GM23248 (cell line): ENCODE results near the gene PTPRT. TPM values are rescaled to one million over a fixed set of nuclear protein-coding genes. Genes with fewer than 3 reads are reported as not detected.
A peak's percentile ranks its signal among the peaks of the same experiment; 100 is the strongest.

ENCODE experiments used
- DNase-seq: peaks from one replicate; pipeline ENCODE4 v3.0.0-alpha.2; 2015
- H2AFZ ChIP-seq: fragments of 200-600 bp; sonication (generic); 2 replicates; pipeline ENCODE4 v1.6.1; 2016; ENCODE audit warnings: antibody characterized with exemption
- H3F3A ChIP-seq: fragments of 200-600 bp; sonication (generic); 2 replicates; pipeline ENCODE4 v1.6.1; 2016; ENCODE audit warnings: mild to moderate bottlenecking, antibody characterized with exemption, mixed run types; ENCODE audit not compliant: insufficient read depth
- H3K27ac ChIP-seq: fragments of 200-600 bp; sonication (generic); 2 replicates; pipeline ENCODE4 v1.5.1; 2016; ENCODE audit warnings: mild to moderate bottlenecking
- H3K27me3 ChIP-seq: fragments of 200-600 bp; sonication (generic); replicated peaks from 2 replicates; pipeline ENCODE4 v1.6.1; 2016; ENCODE audit warnings: mild to moderate bottlenecking; ENCODE audit not compliant: insufficient read depth
- H3K36me3 ChIP-seq: fragments of 200-600 bp; sonication (generic); 2 replicates; pipeline ENCODE4 v1.6.1; 2016; ENCODE audit warnings: low read depth, mild to moderate bottlenecking
- H3K4me1 ChIP-seq: fragments of 200-600 bp; sonication (generic); 2 replicates; pipeline ENCODE4 v1.6.1; 2016; ENCODE audit warnings: mild to moderate bottlenecking; ENCODE audit not compliant: insufficient read depth
- H3K4me2 ChIP-seq: fragments of 200-600 bp; sonication (generic); one replicate; pipeline ENCODE4 v1.6.1; 2016; ENCODE audit warnings: mild to moderate bottlenecking; ENCODE audit not compliant: unreplicated experiment
- H3K4me3 ChIP-seq: fragments of 200-600 bp; sonication (generic); 2 replicates; pipeline ENCODE4 v1.5.1; 2016; ENCODE audit warnings: mild to moderate bottlenecking
- H3K79me2 ChIP-seq: fragments of 200-600 bp; sonication (generic); 2 replicates; pipeline ENCODE4 v1.6.1; 2016; ENCODE audit warnings: mild to moderate bottlenecking; ENCODE audit not compliant: insufficient read depth
- H3K9ac ChIP-seq: fragments of 200-600 bp; sonication (generic); 2 replicates; pipeline ENCODE4 v1.6.1; 2016; ENCODE audit warnings: mild to moderate bottlenecking
- H3K9me2 ChIP-seq: fragments of 200-600 bp; sonication (generic); 2 replicates; pipeline ENCODE4 v1.6.1; 2016; ENCODE audit warnings: mixed run types, mild to moderate bottlenecking, moderate library complexity; ENCODE audit not compliant: insufficient read depth
- H3K9me3 ChIP-seq: fragments of 200-600 bp; sonication (generic); one replicate; pipeline ENCODE4 v1.6.1; 2017; ENCODE audit warnings: low read depth
- H4K20me1 ChIP-seq: fragments of 200-600 bp; sonication (generic); 2 replicates; pipeline ENCODE4 v1.6.0; 2016; ENCODE audit not compliant: insufficient read depth
- EZH2 ChIP-seq: fragments of 200-600 bp; sonication (generic); IDR thresholded peaks from 2 replicates; pipeline ENCODE4 v1.6.1; 2018; ENCODE audit warnings: antibody characterized with exemption, mild to moderate bottlenecking; ENCODE audit not compliant: insufficient read depth, poor library complexity, severe bottlenecking
- EZH2phosphoT487 ChIP-seq: fragments of 200-600 bp; sonication (generic); IDR thresholded peaks from 2 replicates; pipeline ENCODE4 v1.6.1; 2018; ENCODE audit warnings: antibody characterized with exemption, moderate library complexity, mild to moderate bottlenecking, low read depth; ENCODE audit not compliant: insufficient read depth
- WGBS, 2 experiments: methylation state at CpG; one replicate each; pipeline ENCODE4 v1.1.6; 2015 to 2017; ENCODE audit warnings: low lambda C conversion rate in 2 of 2, low coverage in 1 of 2; ENCODE audit errors: missing lambda C conversion rate in 2 of 2; 5-methylcytosine and 5-hydroxymethylcytosine counted together
- in situ Hi-C: fragments of 300-500 bp; cut with MboI; formaldehyde crosslinking; loops from 2 replicates; pipeline ENCODE4 v1.15.0; 2020
- polyA plus RNA-seq: library from polyadenylated mRNA; unstranded; fragments of >200 nt; fragmentation: Nextera tagmentation; extraction: Ambion mirVana; gene quantifications from 2 replicates; pipeline ENCODE4 v1.2.1, GENCODE V29; 2016
- total RNA-seq: library from RNA; depleted of rRNA; stranded (reverse); fragments of >200 nt; shearing (Covaris generic); gene quantifications from 2 replicates; pipeline ENCODE4 v1.2.3, GENCODE V29; 2014

Gene PTPRT
- total and polyA plus RNA-seq, 2 experiments from 2014 or later: not detected

- Histone ChIP-seq H2AFZ (no peak overlapping the region), H3K9ac (no peak overlapping the region), H3K4me2 (no peak overlapping the region), H3K9me3 (no peaks in the 10 kb centered on the region), H3K27me3 (no peaks in the 10 kb centered on the region), H4K20me1 (no peaks in the 10 kb centered on the region), H3K4me1 (no peaks in the 10 kb centered on the region), H3K4me3 (no peak overlapping the region), H3K36me3 (no peaks in the 10 kb centered on the region), H3K9me2 (no peaks in the 10 kb centered on the region), H3K79me2 (no peaks in the 10 kb centered on the region), H3F3A (no peaks in the 10 kb centered on the region), H3K27ac (no peak overlapping the region)
- TF ChIP-seq EZH2 (no peak), EZH2phosphoT487 (no peak)
- DNase-seq: no peak
- WGBS, 2 experiments: 21% methylated on average over 1 of the region's 1 CpG
- in situ Hi-C loops: no loop called here
Observed at GRCh38 chr20:42336576-42336975, 853.1 kb downstream of the PTPRT start.

GRCh38 chr20:42319252-42320013 lies 870.3 kb downstream of the PTPRT start:
- H2AFZ ChIP-seq: no peak overlapping the region
- no peaks in the 10 kb centered on the region for H3K9me3 ChIP-seq
- no peak for DNase-seq

GRCh38 chr20:42313704-42314103 lies 876.0 kb downstream of the PTPRT start:
- no peak for TF ChIP-seq EZH2phosphoT487
- no peak for TF ChIP-seq EZH2
- WGBS, 2 experiments: 13 to 24% methylated on average over 3 of the region's 3 CpGs
- no peak overlapping the region for H3K27ac ChIP-seq
- no peak for DNase-seq
- H2AFZ ChIP-seq: no peak overlapping the region
- H3K4me3 ChIP-seq: no peak overlapping the region
- no peaks in the 10 kb centered on the region for H3K4me1 ChIP-seq
- H3K9me3 ChIP-seq: no peaks in the 10 kb centered on the region
- H3K9me2 ChIP-seq: no peaks in the 10 kb centered on the region
- in situ Hi-C loops: no loop called here
- H3K27me3 ChIP-seq: no peaks in the 10 kb centered on the region
- H3K36me3 ChIP-seq: no peaks in the 10 kb centered on the region
- H4K20me1 ChIP-seq: no peaks in the 10 kb centered on the region
- no peaks in the 10 kb centered on the region for H3F3A ChIP-seq
- no peak overlapping the region for H3K9ac ChIP-seq
- no peak overlapping the region for H3K4me2 ChIP-seq
- no peaks in the 10 kb centered on the region for H3K79me2 ChIP-seq

More at GRCh38 chr20:42319252-42320013, 870.3 kb downstream of the PTPRT start:
- Histone ChIP-seq H3K9ac (no peak overlapping the region), H3K4me1 (no peaks in the 10 kb centered on the region), H3K36me3 (no peaks in the 10 kb centered on the region), H3K27me3 (no peaks in the 10 kb centered on the region), H3K4me3 (no peak overlapping the region), H3K79me2 (no peaks in the 10 kb centered on the region), H3K9me2 (no peaks in the 10 kb centered on the region), H4K20me1 (no peaks in the 10 kb centered on the region), H3K4me2 (no peak overlapping the region), H3F3A (no peaks in the 10 kb centered on the region), H3K27ac (no peak overlapping the region)
- TF ChIP-seq EZH2phosphoT487 (no peak), EZH2 (no peak)
- in situ Hi-C loops: no loop called here
- WGBS, 2 experiments: 4 to 7% methylated on average over 2 of the region's 2 CpGs

DNA sequence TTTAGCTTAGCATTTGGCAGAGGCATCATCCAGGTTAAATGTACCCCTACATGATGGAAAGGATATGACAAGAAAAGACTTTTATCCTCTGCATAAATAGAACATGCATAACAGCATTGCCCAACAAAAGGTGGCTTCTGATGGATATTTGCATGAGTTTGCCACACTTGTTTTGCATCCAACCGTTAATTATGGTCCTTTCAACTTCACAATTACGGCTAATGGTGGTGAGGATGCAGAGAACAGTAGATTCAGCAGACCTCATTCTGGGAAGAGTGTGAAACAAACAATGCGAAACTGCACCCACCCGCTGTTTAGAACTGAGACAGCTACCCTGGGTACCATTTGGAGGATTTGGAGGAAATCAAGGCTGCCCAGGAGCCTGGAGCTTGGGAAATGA lies 880.7 kb downstream of the PTPRT start:
- Histone ChIP-seq H3K9ac (no peak overlapping the region), H3K4me3 (no peak overlapping the region), H3K27ac (no peak overlapping the region), H3K4me2 (no peak overlapping the region), H3K79me2 (no peaks in the 10 kb centered on the region), H3K36me3 (no peaks in the 10 kb centered on the region), H3K27me3 (no peaks in the 10 kb centered on the region), H3F3A (no peaks in the 10 kb centered on the region), H3K4me1 (no peaks in the 10 kb centered on the region), H3K9me2 (no peaks in the 10 kb centered on the region), H4K20me1 (no peaks in the 10 kb centered on the region), H2AFZ (no peak overlapping the region), H3K9me3 (no peaks in the 10 kb centered on the region)
- in situ Hi-C loops: no loop called here
- DNase-seq: no peak
- TF ChIP-seq EZH2phosphoT487: no peak
- no peak for TF ChIP-seq EZH2
- WGBS, 2 experiments: 16 to 18% methylated on average over 4 of the region's 4 CpGs

GRCh38 chr20:42308171-42308570 lies 881.5 kb downstream of the PTPRT start:
- 31 to 33% methylated on average over 4 of the region's 4 CpGs for WGBS, 2 experiments
- TF ChIP-seq EZH2 (no peak), EZH2phosphoT487 (no peak)
- peak; percentile 1 for DNase-seq
- no peaks in the 10 kb centered on the region for H4K20me1 ChIP-seq
- H2AFZ ChIP-seq: no peak overlapping the region
- H3F3A ChIP-seq: no peaks in the 10 kb centered on the region
- H3K27ac ChIP-seq: no peak overlapping the region
- H3K4me2 ChIP-seq: no peak overlapping the region
- no peaks in the 10 kb centered on the region for H3K9me2 ChIP-seq
- H3K79me2 ChIP-seq: no peaks in the 10 kb centered on the region
- no peaks in the 10 kb centered on the region for H3K36me3 ChIP-seq
- no peak overlapping the region for H3K9ac ChIP-seq
- in situ Hi-C loops: no loop called here
- no peaks in the 10 kb centered on the region for H3K27me3 ChIP-seq
- no peak overlapping the region for H3K4me3 ChIP-seq
- no peaks in the 10 kb centered on the region for H3K9me3 ChIP-seq
- H3K4me1 ChIP-seq: no peaks in the 10 kb centered on the region
